GM15510 (cell line): ENCODE measurements around the gene PFKFB1.

Experiments used
- POLR2A ChIP-seq: IDR thresholded peaks from 3 replicates; pipeline ENCODE4 v1.6.1; 2011; ENCODE audit warnings: borderline replicate concordance; ENCODE audit not compliant: insufficient read length; ENCODE audit errors: extremely low read depth

PFKFB1 gene

DNA sequence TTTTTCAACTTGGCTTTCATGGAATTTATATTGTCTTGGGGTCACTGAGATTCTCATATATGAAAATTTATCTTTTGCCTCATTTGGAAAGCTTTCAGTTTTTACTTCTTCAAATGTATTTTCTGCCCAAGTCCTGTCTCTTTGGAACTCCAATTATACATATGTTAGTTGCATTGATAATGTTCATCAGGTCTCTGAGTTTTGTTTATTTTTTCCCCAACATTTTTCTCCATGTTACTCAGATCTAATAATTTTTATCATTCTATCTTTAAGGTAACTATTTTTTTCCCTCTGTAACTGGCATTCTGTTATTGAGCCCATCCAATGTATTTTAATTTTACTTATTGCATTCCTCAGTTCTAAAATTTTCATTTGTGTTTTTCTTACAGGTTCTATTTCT is 84.0 kb downstream of the PFKFB1 start:
- TF ChIP-seq POLR2A = no peak

DNA sequence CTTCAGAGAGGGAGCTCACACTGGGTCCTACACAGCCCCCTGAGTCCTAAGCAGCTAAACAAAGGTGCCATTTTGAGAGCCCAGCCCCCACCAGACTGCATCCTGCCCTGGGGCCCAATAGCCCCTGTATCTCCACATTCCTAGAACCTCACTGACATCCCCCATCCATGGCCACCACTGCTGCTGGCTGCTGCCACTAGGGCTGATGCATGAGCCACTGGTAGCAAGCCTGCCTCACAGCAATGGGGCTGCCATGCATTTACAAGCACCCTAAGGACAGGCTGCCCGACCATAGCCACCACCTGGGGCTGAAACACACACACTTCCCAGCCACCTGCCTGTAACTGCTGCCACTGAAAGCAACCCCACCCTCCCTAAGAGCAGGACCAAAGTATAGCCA is 99.8 kb downstream of the PFKFB1 start:
- TF ChIP-seq POLR2A = no peak

DNA sequence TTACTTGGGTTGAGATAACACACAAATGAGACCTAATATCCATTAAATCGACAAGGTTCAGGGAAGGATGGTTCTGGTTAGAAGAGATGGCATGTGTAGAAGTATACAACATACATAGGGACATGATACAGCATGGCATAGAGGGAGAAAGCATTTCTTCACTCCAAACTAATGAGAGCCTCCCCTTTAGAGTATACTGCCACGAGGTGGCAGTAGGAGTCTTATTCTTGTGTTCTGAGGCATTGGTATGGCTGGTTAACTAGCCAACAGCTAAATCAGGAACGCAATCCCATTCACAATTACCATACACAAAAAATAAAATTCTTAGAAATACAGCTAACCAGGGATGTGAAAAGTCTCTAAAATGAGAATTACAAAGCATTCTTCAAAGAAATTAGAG is 102.4 kb downstream of the PFKFB1 start:
- no peak for TF ChIP-seq POLR2A

DNA sequence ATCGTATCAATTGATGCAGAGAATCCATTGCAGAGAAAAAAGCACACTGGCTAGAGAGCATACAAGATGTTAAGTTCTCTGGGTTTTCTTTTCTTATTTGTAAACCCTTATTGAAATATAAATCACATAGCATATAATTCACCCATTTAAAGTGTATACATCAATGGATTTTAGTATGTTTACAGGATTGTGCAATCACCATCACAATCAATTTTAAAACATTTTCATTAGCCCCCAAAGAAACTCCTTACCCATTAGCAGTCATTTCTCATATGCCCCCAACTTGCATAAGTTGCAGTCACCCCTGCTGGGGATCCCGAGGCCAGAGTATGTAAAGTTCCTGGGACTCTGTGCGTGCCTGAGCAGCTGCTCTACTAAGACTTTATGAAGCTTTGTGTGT is 108.2 kb downstream of the PFKFB1 start:
- no peak for TF ChIP-seq POLR2A
